HEK293 (cell line): ENCODE data around the gene CARD10.

Experiments
- KLF1 ChIP-seq: fragments of 450-650 bp; formaldehyde crosslinking; IDR thresholded peaks from 2 replicates; pipeline ENCODE4 v1.5.1; 2016; ENCODE audit warnings: missing biosample characterization, missing genetic modification characterization
- OSR2 ChIP-seq: fragments of 450-650 bp; formaldehyde crosslinking; IDR thresholded peaks from 2 replicates; pipeline ENCODE4 v1.5.1; 2016; ENCODE audit warnings: missing biosample characterization, missing genetic modification characterization
- PATZ1 ChIP-seq: fragments of 450-650 bp; formaldehyde crosslinking; IDR thresholded peaks from 2 replicates; pipeline ENCODE4 v1.5.1; 2016; ENCODE audit warnings: missing biosample characterization, missing genetic modification characterization
- PBX3 ChIP-seq: sonication (generic); formaldehyde crosslinking; IDR thresholded peaks from 2 replicates; pipeline ENCODE4 v1.8.1; 2022; ENCODE audit warnings: mild to moderate bottlenecking, moderate library complexity, missing genetic modification reagents
- REPIN1 ChIP-seq: fragments of 450-650 bp; formaldehyde crosslinking; IDR thresholded peaks from 2 replicates; pipeline ENCODE4 v1.5.1; 2017; ENCODE audit warnings: missing biosample characterization, missing genetic modification characterization, low read depth
- SCRT1 ChIP-seq: fragments of 450-650 bp; formaldehyde crosslinking; IDR thresholded peaks from 2 replicates; pipeline ENCODE4 v1.5.1; 2016; ENCODE audit warnings: missing biosample characterization, missing genetic modification characterization, borderline replicate concordance
- YY2 ChIP-seq: fragments of 450-650 bp; formaldehyde crosslinking; IDR thresholded peaks from 2 replicates; pipeline ENCODE4 v1.5.1; 2016; ENCODE audit warnings: missing biosample characterization, missing genetic modification characterization
- ZBTB11 ChIP-seq: fragments of 450-650 bp; formaldehyde crosslinking; conservative IDR thresholded peaks from 2 replicates; pipeline ENCODE4 v1.5.1; 2016; ENCODE audit warnings: low read depth, missing biosample characterization, missing genetic modification characterization
- ZNF10 ChIP-seq: fragments of 450-650 bp; formaldehyde crosslinking; IDR thresholded peaks from 2 replicates; pipeline ENCODE4 v1.5.1; 2017; ENCODE audit warnings: missing biosample characterization, missing genetic modification characterization
- ZNF23 ChIP-seq: fragments of 450-650 bp; formaldehyde crosslinking; IDR thresholded peaks from 2 replicates; pipeline ENCODE4 v1.5.1; 2016; ENCODE audit warnings: missing biosample characterization, missing genetic modification characterization, borderline replicate concordance
- ZNF26 ChIP-seq: fragments of 450-650 bp; formaldehyde crosslinking; IDR thresholded peaks from 2 replicates; pipeline ENCODE4 v1.5.1; 2016; ENCODE audit warnings: missing biosample characterization, missing genetic modification characterization
- ZNF354C ChIP-seq: fragments of 450-650 bp; formaldehyde crosslinking; IDR thresholded peaks from 2 replicates; pipeline ENCODE4 v1.5.1; 2016; ENCODE audit warnings: missing biosample characterization, missing genetic modification characterization, low read depth, borderline replicate concordance
- ZNF394 ChIP-seq: fragments of 450-650 bp; formaldehyde crosslinking; IDR thresholded peaks from 2 replicates; pipeline ENCODE4 v1.5.1; 2016; ENCODE audit warnings: missing biosample characterization, missing genetic modification characterization, mild to moderate bottlenecking, moderate library complexity, borderline replicate concordance
- ZNF561 ChIP-seq: fragments of 450-650 bp; IDR thresholded peaks from 2 replicates; pipeline ENCODE4 v1.5.1; 2018; ENCODE audit warnings: missing biosample characterization, missing genetic modification characterization, borderline replicate concordance
- ZNF629 ChIP-seq: fragments of 450-650 bp; formaldehyde crosslinking; IDR thresholded peaks from 2 replicates; pipeline ENCODE4 v1.5.1; 2017; ENCODE audit warnings: missing biosample characterization, missing genetic modification characterization
- ZNF664 ChIP-seq: fragments of 450-650 bp; formaldehyde crosslinking; IDR thresholded peaks from 2 replicates; pipeline ENCODE4 v1.5.1; 2016; ENCODE audit warnings: missing biosample characterization, missing genetic modification characterization
- ZNF692 ChIP-seq: fragments of 450-650 bp; formaldehyde crosslinking; IDR thresholded peaks from 2 replicates; pipeline ENCODE4 v1.5.1; 2016; ENCODE audit warnings: missing biosample characterization, missing genetic modification characterization
- ZNF707 ChIP-seq: fragments of 450-650 bp; formaldehyde crosslinking; IDR thresholded peaks from 2 replicates; pipeline ENCODE4 v1.5.1; 2016; ENCODE audit warnings: missing biosample characterization, missing genetic modification characterization

Gene CARD10

GRCh38 chr22:37514526-37515051 is 4.6 kb downstream of the CARD10 start (continued):
- no peak for TF ChIP-seq ZBTB11 (tag by site-specific recombination)
- no peak for TF ChIP-seq ZNF692 (tag by site-specific recombination)
- 0 out of 2 replicates have a peak, but pooled peaks have one; percentile 28 for TF ChIP-seq ZNF561 (tag by site-specific recombination)
- TF ChIP-seq ZNF664 (tag by site-specific recombination), result peak; percentile 68; the same call in 1 of the 2 replicates
- peak; percentile 43 for TF ChIP-seq KLF1 (tag by site-specific recombination)
- no peak for TF ChIP-seq YY2 (tag by site-specific recombination)
- no peak for TF ChIP-seq ZNF354C
- no peak for TF ChIP-seq ZNF707
- TF ChIP-seq PATZ1 (tag by site-specific recombination), result no peak
- no peak for TF ChIP-seq ZNF26 (tag by site-specific recombination)
- no peak for TF ChIP-seq ZNF394 (tag by site-specific recombination)
- TF ChIP-seq OSR2 (tag by site-specific recombination), result peak; percentile 79
- no peak for TF ChIP-seq PBX3 (CRISPR knock-in tag)
- no peak for TF ChIP-seq REPIN1 (tag by site-specific recombination)
- TF ChIP-seq ZNF629 (tag by site-specific recombination), result peak; percentile 38; the same call in 1 of the 2 replicates
- TF ChIP-seq ZNF10 (tag by site-specific recombination), result no peak
- TF ChIP-seq ZNF23 (tag by site-specific recombination), result no peak
- TF ChIP-seq SCRT1 (tag by site-specific recombination), result no peak
